HL-60 (cell line): ENCODE data around the gene SLC20A1.

Experiments used
- DNase-seq, 2 experiments: peaks; one replicate each; pipeline ENCODE4 v3.0.0-alpha.2; 2010 to 2020; ENCODE audit warnings: low read depth in 1 of 2, low spot score in 1 of 2
- H3K27ac ChIP-seq: fragments of 250-450 bp; sonication (Bioruptor Pico); replicated peaks from 2 replicates; pipeline ENCODE4 v1.5.1; 2020; ENCODE audit warnings: mild to moderate bottlenecking, moderate library complexity
- H3K27me3 ChIP-seq: fragments of 250-450 bp; sonication (Bioruptor Pico); 2 replicates; pipeline ENCODE4 v1.5.1; 2021; ENCODE audit warnings: mild to moderate bottlenecking, moderate library complexity; ENCODE audit not compliant: insufficient read depth, poor library complexity, severe bottlenecking
- H3K4me3 ChIP-seq: replicated peaks from 2 replicates; pipeline ENCODE4 v1.5.1; 2011; ENCODE audit warnings: mild to moderate bottlenecking, control low read depth, low read length; ENCODE audit not compliant: insufficient read depth
- CTCF ChIP-seq: IDR thresholded peaks from one replicate; pipeline ENCODE4 v1.5.1; 2011; ENCODE audit warnings: low read length, control low read depth, inconsistent platforms; ENCODE audit not compliant: insufficient read depth
- GABPA ChIP-seq: IDR thresholded peaks from 2 replicates; pipeline ENCODE4 v1.6.1; 2012; ENCODE audit warnings: low read depth
- POLR2AphosphoS5 ChIP-seq: IDR thresholded peaks from 2 replicates; pipeline ENCODE4 v1.6.1; 2012; ENCODE audit warnings: low read depth
- REST ChIP-seq: IDR thresholded peaks from 2 replicates; pipeline ENCODE4 v1.6.1; 2012; ENCODE audit warnings: low read depth; ENCODE audit not compliant: insufficient replicate concordance
- SPI1 ChIP-seq: IDR thresholded peaks from 2 replicates; pipeline ENCODE4 v1.6.1; 2012; ENCODE audit warnings: low read depth, mild to moderate bottlenecking, borderline replicate concordance

SLC20A1 gene

GRCh38 chr2:112622528-112622849 is 23.2 kb upstream of the SLC20A1 start:
- Histone ChIP-seq H3K27me3 (no peaks in the 10 kb centered on the region), H3K4me3 (no peak overlapping the region), H3K27ac (no peak overlapping the region)
- no peak for TF ChIP-seq CTCF
- TF ChIP-seq POLR2AphosphoS5, result no peak
- TF ChIP-seq SPI1, result no peak
- no peak for TF ChIP-seq REST
- TF ChIP-seq GABPA, result no peak
- no peak for DNase-seq

- Histone ChIP-seq H3K27me3 (no peaks in the 10 kb centered on the region), H3K27ac (no peak overlapping the region), H3K4me3 (no peak overlapping the region)
- DNase-seq, result peak in 1 of 2 experiments; percentile 26
- TF ChIP-seq POLR2AphosphoS5 (no peak), CTCF (no peak), GABPA (no peak)
Observed at GRCh38 chr2:112623913-112624777, 21.6 kb upstream of the SLC20A1 start.

GRCh38 chr2:112625474-112626114 is 20.1 kb upstream of the SLC20A1 start:
- no peaks in the 10 kb centered on the region for H3K27me3 ChIP-seq
- no peak overlapping the region for H3K4me3 ChIP-seq
- no peak overlapping the region; the same call in 1 of the 2 replicates for H3K27ac ChIP-seq
- no peak for TF ChIP-seq GABPA
- no peak for TF ChIP-seq POLR2AphosphoS5
- DNase-seq, result no peak

- Histone ChIP-seq H3K4me3 (peak overlapping the region; percentile 25), H3K27ac (peak overlapping the region; percentile 75), H3K27me3 (no peaks in the 10 kb centered on the region)
- peak; percentile 88 for TF ChIP-seq CTCF
- TF ChIP-seq SPI1, result no peak
- peak; percentile 35 to 70 for DNase-seq
Observed at GRCh38 chr2:112626604-112627059, 19.1 kb upstream of the SLC20A1 start.
